HEK293T (cell line): ENCODE data around the gene KLHL17.

Experiments
- CTCF ChIA-PET: fragments of 350-600 bp; formaldehyde crosslinking; extraction: SDS; loops from one replicate; lab custom pipeline; 2021; ENCODE audit warnings: antibody characterized with exemption, inconsistent platforms; lab: Yijun Ruan, JAX
- POLR2A ChIA-PET: fragments of 350-600 bp; formaldehyde crosslinking; extraction: SDS; loops from one replicate; lab custom pipeline; 2020; ENCODE audit warnings: antibody characterized with exemption, inconsistent platforms; lab: Yijun Ruan, JAX
- DNase-seq: peaks from one replicate; pipeline ENCODE4 v3.0.0; 2012; ENCODE audit warnings: mixed read lengths; ENCODE audit errors: extremely low spot score
- ARNT ChIP-seq: fragments of 450-650 bp; IDR thresholded peaks from 2 replicates; pipeline ENCODE4 v1.6.1; 2017; ENCODE audit warnings: mild to moderate bottlenecking
- BHLHE40 ChIP-seq: fragments of 450-650 bp; IDR thresholded peaks from 2 replicates; pipeline ENCODE4 v1.6.1; 2016; ENCODE audit warnings: mild to moderate bottlenecking, moderate library complexity, borderline replicate concordance
- CTBP1 ChIP-seq: fragments of 450-650 bp; IDR thresholded peaks from 2 replicates; pipeline ENCODE4 v1.6.1; 2016; ENCODE audit warnings: borderline replicate concordance
- ELF4 ChIP-seq: fragments of 450-650 bp; IDR thresholded peaks from 2 replicates; pipeline ENCODE4 v1.6.1; 2017; ENCODE audit warnings: antibody characterized with exemption
- FOXA1 ChIP-seq: fragments of 450-650 bp; IDR thresholded peaks from 2 replicates; pipeline ENCODE4 v1.6.1; 2016; ENCODE audit warnings: mild to moderate bottlenecking
- FOXK2 ChIP-seq: fragments of 450-650 bp; IDR thresholded peaks from 2 replicates; pipeline ENCODE4 v1.6.1; 2016; ENCODE audit warnings: mild to moderate bottlenecking
- FOXM1 ChIP-seq: fragments of 450-650 bp; IDR thresholded peaks from 2 replicates; pipeline ENCODE4 v1.6.1; 2017; ENCODE audit warnings: mild to moderate bottlenecking, borderline replicate concordance
- HDGF ChIP-seq: fragments of 450-650 bp; IDR thresholded peaks from 2 replicates; pipeline ENCODE4 v1.6.1; 2017; ENCODE audit warnings: antibody characterized with exemption, borderline replicate concordance
- L3MBTL2 ChIP-seq: fragments of 450-650 bp; conservative IDR thresholded peaks from 2 replicates; pipeline ENCODE4 v1.6.1; 2016; ENCODE audit warnings: mild to moderate bottlenecking
- LEF1 ChIP-seq: fragments of 450-650 bp; IDR thresholded peaks from 2 replicates; pipeline ENCODE4 v1.6.1; 2017; ENCODE audit warnings: mild to moderate bottlenecking, borderline replicate concordance
- NFRKB ChIP-seq: fragments of 450-650 bp; IDR thresholded peaks from 2 replicates; pipeline ENCODE4 v1.6.1; 2016; ENCODE audit warnings: mild to moderate bottlenecking, moderate library complexity
- PKNOX1 ChIP-seq: fragments of 450-650 bp; IDR thresholded peaks from 2 replicates; pipeline ENCODE4 v1.6.1; 2016
- SP1 ChIP-seq: fragments of 450-650 bp; IDR thresholded peaks from 2 replicates; pipeline ENCODE4 v1.6.1; 2017
- SUZ12 ChIP-seq: fragments of 450-650 bp; IDR thresholded peaks from 2 replicates; pipeline ENCODE4 v1.6.1; 2016; ENCODE audit warnings: mild to moderate bottlenecking
- TARDBP ChIP-seq: fragments of 450-650 bp; IDR thresholded peaks from 2 replicates; pipeline ENCODE4 v1.6.1; 2016
- ZNF384 ChIP-seq: fragments of 450-650 bp; IDR thresholded peaks from 2 replicates; pipeline ENCODE4 v1.6.1; 2016

The KLHL17 gene

GRCh38 chr1:934991-935750, 25.2 kb upstream of the KLHL17 start:
- TF ChIP-seq SUZ12 = no peak
- TF ChIP-seq PKNOX1 = no peak
- TF ChIP-seq ZNF384 = no peak
- peak; percentile 75 for TF ChIP-seq TARDBP
- no peak for TF ChIP-seq NFRKB
- 0 out of 2 replicates have a peak, but pooled peaks have one; percentile 43 for TF ChIP-seq FOXM1
- TF ChIP-seq L3MBTL2 = peak; percentile 13; the same call in 1 of the 2 replicates
- ChIA-PET POLR2A (no interaction called here), CTCF (no interaction called here)
- no peak for DNase-seq

GRCh38 chr1:935751-936231, 24.6 kb upstream of the KLHL17 start:
- POLR2A ChIA-PET = no interaction called here
- TF ChIP-seq TARDBP (no peak), ZNF384 (no peak), BHLHE40 (no peak), FOXA1 (no peak), CTBP1 (peak; percentile 79), NFRKB (no peak), HDGF (no peak), ARNT (0 out of 2 replicates have a peak, but pooled peaks have one; percentile 37), LEF1 (no peak), ELF4 (no peak), SP1 (no peak), FOXK2 (no peak)
- CTCF ChIA-PET = no interaction called here
- peak; percentile 80 for DNase-seq

GRCh38 chr1:936348-937264, 23.8 kb upstream of the KLHL17 start:
- TF ChIP-seq FOXK2 = no peak
- no peak for TF ChIP-seq LEF1
- no peak for TF ChIP-seq PKNOX1
- no peak for TF ChIP-seq NFRKB
- TF ChIP-seq BHLHE40 = no peak
- no peak for TF ChIP-seq ZNF384
- TF ChIP-seq FOXM1 = no peak
- ChIA-PET CTCF (no interaction called here), POLR2A (interaction anchor here (7.5 kb wide), 1 partner anchor 18 kb away, joined by 61 read pairs; no protein-coding TSS in a partner anchor)
- no peak for DNase-seq

- no peak for DNase-seq
- POLR2A ChIA-PET = interaction anchor here (1.0 to 7.5 kb wide), 4 partner anchors 9 to 62 kb away, joined by 5 to 61 read pairs (median 6); partner anchors contain the start of gene HES4
- CTCF ChIA-PET = interaction anchor here (0.9 to 1.4 kb wide), 2 partner anchors 17 to 20 kb away, joined by 3 to 4 read pairs; no protein-coding TSS in a partner anchor
- no peak for TF ChIP-seq ZNF384
These were observed 22.9 kb upstream of the KLHL17 start for GRCh38 chr1:937521-937920.

- no peak for TF ChIP-seq FOXA1
- peak; percentile 18; the same call in 1 of the 2 replicates for TF ChIP-seq HDGF
- TF ChIP-seq SUZ12 = no peak
- TF ChIP-seq PKNOX1 = no peak
- no peak for TF ChIP-seq ZNF384
- ChIA-PET CTCF (interaction anchor here (0.8 to 1.7 kb wide), 6 partner anchors 9 to 29 kb away, joined by 3 to 8 read pairs (median 4); no protein-coding TSS in a partner anchor), POLR2A (interaction anchor here (0.6 to 7.5 kb wide), 6 partner anchors 8 to 62 kb away, joined by 3 to 61 read pairs (median 5); partner anchors contain the start of gene HES4)
- no peak for DNase-seq
These were observed 22.2 kb upstream of the KLHL17 start for GRCh38 chr1:938088-938683.
